ENCODE data around the gene THEM4.

THEM4 gene

GRCh38 chr1:151944857-151945575, 35.7 kb upstream of the THEM4 start:
- H3K4me3 ChIP-seq (ENCODE audit: low read depth in 1 of 2, low read length in 2 of 2) = no peak overlapping the region
- H3K4me1 ChIP-seq (ENCODE audit: control insufficient read depth in 1 of 2, insufficient read depth in 2 of 2, low read length in 2 of 2) = peaks cover 37 to 43% of the 10 kb centered on the region in 2 donors

GRCh38 chr1:151944126-151944856, 35.0 kb upstream of the THEM4 start:
- Histone ChIP-seq H3K9ac (ENCODE audit: low read depth in 1 of 2, low read length in 2 of 2) (no peak overlapping the region), H3K4me3 (ENCODE audit: low read depth in 1 of 2, low read length in 2 of 2) (no peak overlapping the region), H3K27ac (ENCODE audit: low read depth, low read length) (no peak overlapping the region), H3K36me3 (ENCODE audit: control insufficient read depth in 1 of 2, insufficient read depth in 2 of 2, low read length in 2 of 2) (no peaks in the 10 kb centered on the region), H3K9me3 (ENCODE audit: control insufficient read depth in 1 of 2, low read length in 2 of 2) (no peaks in the 10 kb centered on the region), H3K27me3 (ENCODE audit: control insufficient read depth in 1 of 2, insufficient read depth in 2 of 2, low read length in 2 of 2) (no peaks in the 10 kb centered on the region), H3K4me1 (ENCODE audit: control insufficient read depth in 1 of 2, insufficient read depth in 2 of 2, low read length in 2 of 2) (peaks cover 37 to 43% of the 10 kb centered on the region in 2 donors)

More at GRCh38 chr1:151944857-151945575, 35.7 kb upstream of the THEM4 start:
- no peaks in the 10 kb centered on the region for H3K36me3 ChIP-seq (ENCODE audit: control insufficient read depth in 1 of 2, insufficient read depth in 2 of 2, low read length in 2 of 2)
- H3K27ac ChIP-seq (ENCODE audit: low read depth, low read length) = no peak overlapping the region
- no peaks in the 10 kb centered on the region for H3K9me3 ChIP-seq (ENCODE audit: control insufficient read depth in 1 of 2, low read length in 2 of 2)
- no peaks in the 10 kb centered on the region for H3K27me3 ChIP-seq (ENCODE audit: control insufficient read depth in 1 of 2, insufficient read depth in 2 of 2, low read length in 2 of 2)
- H3K9ac ChIP-seq (ENCODE audit: low read depth in 1 of 2, low read length in 2 of 2) = peak overlapping the region in 1 of 2 donors; percentile 21

GRCh38 chr1:151943591-151943990, 34.3 kb upstream of the THEM4 start:
- H3K4me3 ChIP-seq (ENCODE audit: low read depth in 1 of 2, low read length in 2 of 2) = no peak overlapping the region
- H3K27ac ChIP-seq (ENCODE audit: low read depth, low read length) = no peak overlapping the region
- H3K27me3 ChIP-seq (ENCODE audit: control insufficient read depth in 1 of 2, insufficient read depth in 2 of 2, low read length in 2 of 2) = no peaks in the 10 kb centered on the region
- no peaks in the 10 kb centered on the region for H3K36me3 ChIP-seq (ENCODE audit: control insufficient read depth in 1 of 2, insufficient read depth in 2 of 2, low read length in 2 of 2)
- H3K9me3 ChIP-seq (ENCODE audit: control insufficient read depth in 1 of 2, low read length in 2 of 2) = no peaks in the 10 kb centered on the region
- H3K4me1 ChIP-seq (ENCODE audit: control insufficient read depth in 1 of 2, insufficient read depth in 2 of 2, low read length in 2 of 2) = peaks cover 37 to 43% of the 10 kb centered on the region in 2 donors
- no peak overlapping the region for H3K9ac ChIP-seq (ENCODE audit: low read depth in 1 of 2, low read length in 2 of 2)

- H3K9me3 ChIP-seq (ENCODE audit: control insufficient read depth in 1 of 2, low read length in 2 of 2) = no peaks in the 10 kb centered on the region
- no peaks in the 10 kb centered on the region for H3K36me3 ChIP-seq (ENCODE audit: control insufficient read depth in 1 of 2, insufficient read depth in 2 of 2, low read length in 2 of 2)
- H3K4me3 ChIP-seq (ENCODE audit: low read depth in 1 of 2, low read length in 2 of 2) = no peak overlapping the region
- no peak overlapping the region for H3K9ac ChIP-seq (ENCODE audit: low read depth in 1 of 2, low read length in 2 of 2)
- H3K27me3 ChIP-seq (ENCODE audit: control insufficient read depth in 1 of 2, insufficient read depth in 2 of 2, low read length in 2 of 2) = no peaks in the 10 kb centered on the region
- no peak overlapping the region for H3K27ac ChIP-seq (ENCODE audit: low read depth, low read length)
- peaks cover 37 to 43% of the 10 kb centered on the region in 2 donors for H3K4me1 ChIP-seq (ENCODE audit: control insufficient read depth in 1 of 2, insufficient read depth in 2 of 2, low read length in 2 of 2)
Measured at GRCh38 chr1:151942882-151943281, 33.6 kb upstream of the THEM4 start.

GRCh38 chr1:151940541-151940940, 31.2 kb upstream of the THEM4 start:
- Histone ChIP-seq H3K9me3 (ENCODE audit: control insufficient read depth in 1 of 2, low read length in 2 of 2) (no peaks in the 10 kb centered on the region), H3K36me3 (ENCODE audit: control insufficient read depth in 1 of 2, insufficient read depth in 2 of 2, low read length in 2 of 2) (no peaks in the 10 kb centered on the region), H3K4me1 (ENCODE audit: control insufficient read depth in 1 of 2, insufficient read depth in 2 of 2, low read length in 2 of 2) (peaks cover 26 to 33% of the 10 kb centered on the region in 2 donors), H3K4me3 (ENCODE audit: low read depth in 1 of 2, low read length in 2 of 2) (no peak overlapping the region), H3K27me3 (ENCODE audit: control insufficient read depth in 1 of 2, insufficient read depth in 2 of 2, low read length in 2 of 2) (no peaks in the 10 kb centered on the region), H3K27ac (ENCODE audit: low read depth, low read length) (no peak overlapping the region), H3K9ac (ENCODE audit: low read depth in 1 of 2, low read length in 2 of 2) (no peak overlapping the region)

- no peak overlapping the region for H3K9ac ChIP-seq (ENCODE audit: low read depth in 1 of 2, low read length in 2 of 2)
Measured at GRCh38 chr1:151939779-151940178, 30.5 kb upstream of the THEM4 start.

GRCh38 chr1:151939141-151939540, 29.8 kb upstream of the THEM4 start:
- Histone ChIP-seq H3K36me3 (ENCODE audit: control insufficient read depth in 1 of 2, insufficient read depth in 2 of 2, low read length in 2 of 2) (no peaks in the 10 kb centered on the region), H3K9ac (ENCODE audit: low read depth in 1 of 2, low read length in 2 of 2) (no peak overlapping the region), H3K4me1 (ENCODE audit: control insufficient read depth in 1 of 2, insufficient read depth in 2 of 2, low read length in 2 of 2) (peaks cover 16 to 23% of the 10 kb centered on the region in 2 donors), H3K4me3 (ENCODE audit: low read depth in 1 of 2, low read length in 2 of 2) (no peak overlapping the region), H3K27me3 (ENCODE audit: control insufficient read depth in 1 of 2, insufficient read depth in 2 of 2, low read length in 2 of 2) (no peaks in the 10 kb centered on the region), H3K27ac (ENCODE audit: low read depth, low read length) (no peak overlapping the region), H3K9me3 (ENCODE audit: control insufficient read depth in 1 of 2, low read length in 2 of 2) (no peaks in the 10 kb centered on the region)

More at GRCh38 chr1:151939779-151940178, 30.5 kb upstream of the THEM4 start:
- H3K27ac ChIP-seq (ENCODE audit: low read depth, low read length) = no peak overlapping the region
- H3K27me3 ChIP-seq (ENCODE audit: control insufficient read depth in 1 of 2, insufficient read depth in 2 of 2, low read length in 2 of 2) = no peaks in the 10 kb centered on the region
- H3K9me3 ChIP-seq (ENCODE audit: control insufficient read depth in 1 of 2, low read length in 2 of 2) = no peaks in the 10 kb centered on the region
- H3K4me3 ChIP-seq (ENCODE audit: low read depth in 1 of 2, low read length in 2 of 2) = no peak overlapping the region
- no peaks in the 10 kb centered on the region for H3K36me3 ChIP-seq (ENCODE audit: control insufficient read depth in 1 of 2, insufficient read depth in 2 of 2, low read length in 2 of 2)
- H3K4me1 ChIP-seq (ENCODE audit: control insufficient read depth in 1 of 2, insufficient read depth in 2 of 2, low read length in 2 of 2) = peaks cover 23 to 30% of the 10 kb centered on the region in 2 donors

- Histone ChIP-seq H3K4me1 (ENCODE audit: control insufficient read depth in 1 of 2, insufficient read depth in 2 of 2, low read length in 2 of 2) (peaks cover 14 to 16% of the 10 kb centered on the region in 2 donors), H3K9me3 (ENCODE audit: control insufficient read depth in 1 of 2, low read length in 2 of 2) (no peaks in the 10 kb centered on the region), H3K4me3 (ENCODE audit: low read depth in 1 of 2, low read length in 2 of 2) (peak overlapping the region; percentile 19 to 23), H3K27me3 (ENCODE audit: control insufficient read depth in 1 of 2, insufficient read depth in 2 of 2, low read length in 2 of 2) (no peaks in the 10 kb centered on the region), H3K9ac (ENCODE audit: low read depth in 1 of 2, low read length in 2 of 2) (peak overlapping the region in 1 of 2 donors; percentile 2), H3K27ac (ENCODE audit: low read depth, low read length) (no peak overlapping the region), H3K36me3 (ENCODE audit: control insufficient read depth in 1 of 2, insufficient read depth in 2 of 2, low read length in 2 of 2) (no peaks in the 10 kb centered on the region)
Measured at GRCh38 chr1:151936653-151937052, 27.3 kb upstream of the THEM4 start.

- Histone ChIP-seq H3K9ac (ENCODE audit: low read depth in 1 of 2, low read length in 2 of 2) (no peak overlapping the region), H3K4me3 (ENCODE audit: low read depth in 1 of 2, low read length in 2 of 2) (peak overlapping the region; percentile 19 to 23), H3K27ac (ENCODE audit: low read depth, low read length) (no peak overlapping the region), H3K4me1 (ENCODE audit: control insufficient read depth in 1 of 2, insufficient read depth in 2 of 2, low read length in 2 of 2) (peaks cover 10 to 14% of the 10 kb centered on the region in 2 donors), H3K9me3 (ENCODE audit: control insufficient read depth in 1 of 2, low read length in 2 of 2) (no peaks in the 10 kb centered on the region), H3K27me3 (ENCODE audit: control insufficient read depth in 1 of 2, insufficient read depth in 2 of 2, low read length in 2 of 2) (no peaks in the 10 kb centered on the region), H3K36me3 (ENCODE audit: control insufficient read depth in 1 of 2, insufficient read depth in 2 of 2, low read length in 2 of 2) (no peaks in the 10 kb centered on the region)
Measured at GRCh38 chr1:151935894-151936602, 26.7 kb upstream of the THEM4 start.

- Histone ChIP-seq H3K27ac (ENCODE audit: low read depth, low read length) (no peak overlapping the region), H3K36me3 (ENCODE audit: control insufficient read depth in 1 of 2, insufficient read depth in 2 of 2, low read length in 2 of 2) (no peaks in the 10 kb centered on the region), H3K4me3 (ENCODE audit: low read depth in 1 of 2, low read length in 2 of 2) (no peak overlapping the region), H3K9me3 (ENCODE audit: control insufficient read depth in 1 of 2, low read length in 2 of 2) (no peaks in the 10 kb centered on the region), H3K27me3 (ENCODE audit: control insufficient read depth in 1 of 2, insufficient read depth in 2 of 2, low read length in 2 of 2) (no peaks in the 10 kb centered on the region), H3K4me1 (ENCODE audit: control insufficient read depth in 1 of 2, insufficient read depth in 2 of 2, low read length in 2 of 2) (peaks cover 8 to 11% of the 10 kb centered on the region in 2 donors), H3K9ac (ENCODE audit: low read depth in 1 of 2, low read length in 2 of 2) (no peak overlapping the region)
Measured at GRCh38 chr1:151935154-151935553, 25.8 kb upstream of the THEM4 start.
